Measurements from ENCODE around the gene MTFR1L. TPM values are rescaled to one million over a fixed set of nuclear protein-coding genes. Genes with fewer than 3 reads are reported as not detected.

MTFR1L gene
- 23.7 to 28.3 TPM (median 26.6 TPM) in 5 replicates for total RNA-seq (2022; extraction: Qiagen RNA extraction)

DNA sequence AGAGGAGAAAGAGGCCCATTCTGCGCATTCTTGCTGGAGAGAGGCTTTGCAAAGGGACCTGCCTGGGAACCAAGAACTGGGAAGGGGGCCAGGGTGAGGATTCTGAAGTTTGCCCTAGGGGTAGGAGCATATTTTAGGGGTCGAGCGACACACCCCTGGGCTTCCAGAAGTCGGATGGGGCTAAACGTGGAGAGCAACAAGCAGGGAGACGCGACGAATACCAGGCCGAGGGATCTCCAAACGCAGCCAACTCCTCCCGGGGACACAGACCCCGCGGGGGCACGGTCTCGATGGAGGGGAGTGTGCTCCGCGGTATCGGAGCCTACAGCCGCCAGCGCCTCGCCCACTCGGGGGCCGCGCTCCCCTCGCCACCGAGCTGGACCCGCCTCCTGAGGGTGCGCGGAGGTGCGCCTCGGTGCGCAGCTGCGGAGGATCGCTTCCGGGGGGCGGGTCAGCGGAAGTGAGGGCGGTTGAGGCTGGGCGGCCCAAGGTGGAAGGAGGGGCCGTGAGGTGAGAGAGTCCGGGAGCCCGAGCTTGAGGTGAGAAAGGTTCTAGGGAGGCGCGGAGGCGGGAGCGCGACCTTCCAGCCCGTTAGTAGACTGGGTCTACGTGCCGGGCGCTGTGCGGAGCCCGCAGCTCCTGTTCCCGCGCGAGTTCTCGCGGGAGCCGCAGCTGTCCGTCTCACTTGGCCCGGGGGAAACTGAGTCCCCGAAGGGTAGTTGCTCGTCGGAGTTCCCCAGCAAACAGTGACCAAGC, at the start of gene MTFR1L:
MTFR1L (plus strand) TSS at position 464 of the 756 bp plus-strand sequence. CDS start 3,151 bp downstream, outside the sequence.

DNA sequence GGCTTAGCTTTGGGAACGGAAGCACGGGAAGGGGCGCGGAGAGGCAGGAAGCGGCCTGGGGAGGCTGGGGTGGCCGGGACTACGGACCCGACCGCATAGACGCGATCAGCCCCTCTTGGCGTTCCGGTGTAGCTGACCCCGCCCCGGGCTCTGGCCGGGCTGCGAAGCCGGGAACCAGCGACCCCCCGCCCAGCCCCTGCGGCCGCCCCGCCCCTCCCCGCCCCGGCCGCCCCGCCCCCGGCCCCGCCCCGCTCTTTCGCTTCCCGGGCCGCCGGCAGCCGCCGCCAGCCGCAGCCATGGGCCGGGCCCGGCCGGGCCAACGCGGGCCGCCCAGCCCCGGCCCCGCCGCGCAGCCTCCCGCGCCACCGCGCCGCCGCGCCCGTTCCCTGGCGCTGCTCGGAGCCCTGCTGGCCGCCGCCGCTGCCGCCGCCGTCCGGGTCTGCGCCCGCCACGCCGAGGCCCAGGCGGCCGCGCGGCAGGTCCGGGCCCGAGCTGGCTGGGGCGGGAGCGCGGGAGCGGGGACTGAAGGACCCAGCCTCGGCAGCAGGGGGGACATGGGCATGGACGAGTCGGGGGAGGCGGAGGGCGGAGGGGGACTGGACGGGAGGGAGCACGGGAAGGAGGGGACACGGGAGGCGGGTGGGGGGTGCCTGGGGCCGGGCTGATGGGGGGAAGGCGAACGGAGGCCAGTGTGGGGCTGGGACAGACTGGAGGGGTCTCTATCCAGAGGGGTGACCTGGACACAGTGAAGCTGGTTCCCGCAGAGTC, 19.6 kb upstream of the MTFR1L start, which contains the start of gene SELENON:
SELENON (plus strand) TSS at position 259 of the 768 bp plus-strand sequence; CDS start at position 297, 38 bp downstream.

DNA sequence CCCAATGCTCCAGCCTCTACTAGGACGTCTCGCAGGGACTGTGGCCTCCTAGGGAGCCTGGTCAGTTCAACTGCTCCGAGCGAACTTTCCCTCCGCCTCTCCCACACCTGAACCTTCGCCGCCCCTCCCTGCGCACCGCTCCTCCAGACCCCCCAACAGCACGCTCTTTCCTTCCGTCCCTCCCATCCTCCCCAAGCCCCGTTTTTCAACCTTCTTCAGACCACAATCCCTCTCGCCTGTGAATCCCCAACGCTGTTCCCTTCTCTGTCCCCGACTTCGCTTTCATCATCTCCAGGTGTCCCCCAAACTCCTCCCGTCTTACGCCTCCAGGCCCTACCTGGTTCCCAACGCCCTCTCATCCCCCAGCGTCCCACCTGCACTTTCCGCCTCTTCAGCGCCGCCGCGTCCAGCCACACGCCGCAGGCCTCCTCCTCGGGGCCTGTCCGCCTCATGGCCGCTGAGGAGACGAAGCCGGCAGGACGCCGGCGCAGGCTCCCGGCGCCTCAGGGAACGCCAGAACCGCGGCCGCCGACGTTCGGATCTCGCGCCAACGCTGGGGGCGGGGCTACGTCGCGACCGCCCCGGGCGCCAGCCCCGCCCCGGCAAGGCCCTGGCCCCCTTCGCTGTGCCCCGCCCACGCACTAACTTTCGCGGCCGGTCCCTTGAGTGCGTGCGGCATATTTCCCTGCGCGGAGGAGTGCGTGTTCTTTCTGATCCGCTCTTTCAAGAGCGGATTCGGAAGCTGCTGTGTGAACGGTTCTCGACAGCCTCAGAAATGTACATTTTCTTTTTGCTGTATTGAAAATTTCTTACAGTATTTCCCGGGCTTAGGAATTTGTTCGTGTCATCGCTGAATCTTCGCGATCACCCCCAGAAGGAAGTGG, 39.4 kb downstream of the MTFR1L start, which contains the start of gene AUNIP:
AUNIP (minus strand) TSS at position 552 of the 884 bp plus-strand sequence; CDS start at position 452, 100 bp downstream.

DNA sequence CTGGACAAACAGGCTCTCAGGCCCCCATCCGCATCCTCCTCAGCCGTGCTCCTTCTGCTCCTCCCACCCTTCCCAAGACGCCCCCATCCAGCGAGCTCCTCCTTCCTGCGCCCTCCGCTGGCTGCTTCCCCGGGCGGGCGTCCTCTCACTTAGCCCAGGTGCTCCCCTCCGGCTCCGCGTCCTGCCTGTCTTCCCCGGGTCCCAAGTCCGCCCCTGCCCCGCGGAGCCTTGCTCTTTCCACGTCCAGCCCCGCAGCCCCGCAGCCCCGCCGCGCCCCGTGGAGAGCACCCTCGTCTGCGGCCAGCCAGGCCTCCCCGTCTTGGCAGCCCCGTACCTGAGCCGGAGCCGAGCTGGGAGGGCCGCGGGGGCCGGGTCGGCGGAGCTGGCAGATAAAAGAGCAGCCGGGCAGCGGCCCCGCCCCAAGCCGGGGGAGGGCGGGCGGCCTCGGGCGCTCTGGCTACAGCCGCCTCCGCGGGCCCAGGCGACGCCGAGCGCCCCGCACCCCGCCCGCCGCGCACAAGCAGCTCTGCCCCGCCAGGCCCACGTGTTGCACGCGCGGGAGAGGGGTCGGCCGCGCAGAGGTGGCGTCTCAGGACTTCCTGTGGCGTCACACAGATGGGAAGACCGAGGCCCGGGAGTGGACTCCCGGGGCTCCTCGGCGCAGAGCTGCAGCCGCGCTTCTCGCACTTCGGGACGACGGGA, 55.6 kb downstream of the MTFR1L start, which contains the start of gene PAQR7:
PAQR7 (minus strand) TSS at position 555 of the 702 bp plus-strand sequence. CDS start 11,869 bp downstream, outside the sequence.

Other genes starting within 250 kb of the MTFR1L start
- 0.28 to 0.50 TPM (median 0.30 TPM) in 5 replicates for gene MAN1C1, start 203.2 kb upstream of the MTFR1L start, total RNA-seq (2022; extraction: Qiagen RNA extraction)
- 54.4 to 64.1 TPM (median 61.5 TPM) in 5 replicates for gene SELENON, start 19.8 kb upstream of the MTFR1L start, total RNA-seq (2022; extraction: Qiagen RNA extraction)
- 7.8 to 10.4 TPM (median 8.3 TPM) in 5 replicates for gene AUNIP, start 39.5 kb downstream of the MTFR1L start, total RNA-seq (2022; extraction: Qiagen RNA extraction)
- gene PAQR7, start 55.8 kb downstream of the MTFR1L start, total RNA-seq (2022; extraction: Qiagen RNA extraction) = 6.0 to 7.9 TPM (median 7.7 TPM) in 5 replicates
- gene STMN1, start 86.5 kb downstream of the MTFR1L start, total RNA-seq (2022; extraction: Qiagen RNA extraction) = 217 to 237 TPM (median 234 TPM) in 5 replicates
- 6.1 to 9.1 TPM (median 7.8 TPM) in 5 replicates for gene PAFAH2, start 178.1 kb downstream of the MTFR1L start, total RNA-seq (2022; extraction: Qiagen RNA extraction)
- not detected in 5 replicates for gene EXTL1, start 201.8 kb downstream of the MTFR1L start, total RNA-seq (2022; extraction: Qiagen RNA extraction)
- gene SLC30A2, start 226.2 kb downstream of the MTFR1L start, total RNA-seq (2022; extraction: Qiagen RNA extraction) = 0.11 to 0.96 TPM (median 0.31 TPM) in 5 replicates
- gene TRIM63, start 247.7 kb downstream of the MTFR1L start, total RNA-seq (2022; extraction: Qiagen RNA extraction) = 1.3 to 1.8 TPM (median 1.5 TPM) in 5 replicates

All from A549 treated with Mapracorat at 1 μM for 4 hours (cell line).